CD4-positive, alpha-beta T cell (primary cell): ENCODE data around the gene VN1R5. TPM values are rescaled to one million over a fixed set of nuclear protein-coding genes. Genes with fewer than 3 reads are reported as not detected.

Experiments used
- ATAC-seq: fragments of 200-7000 bp; cut with Tn5 transposase; one replicate; pipeline ENCODE4 v1.10.0; 2022; ENCODE audit warnings: mild to moderate bottlenecking; ENCODE audit not compliant: poor library complexity
- CTCF ChIA-PET: fragments of 350-600 bp; sonication (Branson Sonifier 250); formaldehyde crosslinking; loops from one replicate; lab custom pipeline; 2021; ENCODE audit warnings: antibody characterized with exemption, inconsistent platforms; lab: Charles Lee
- POLR2A ChIA-PET: fragments of 350-600 bp; sonication (Branson Sonifier 250); formaldehyde crosslinking; loops from one replicate; lab custom pipeline; 2021; ENCODE audit warnings: antibody characterized with exemption, inconsistent platforms; lab: Charles Lee
- DNase-seq, 14 experiments: peaks; one replicate each; pipeline ENCODE4 v3.0.0-alpha.2; 2013 to 2020; ENCODE audit warnings: mixed read lengths in 2 of 14
- H3K27ac ChIP-seq, 2 donors: one replicate each; pipeline versions ENCODE4 v1.5.1 to v1.7.0; 2013; ENCODE audit warnings: low read length in 2 of 2, low read depth in 1 of 2, mild to moderate bottlenecking in 1 of 2
- H3K27me3 ChIP-seq, 2 experiments: 1 replicate in 1 of 2; 2 replicates in 1 of 2; pipeline versions ENCODE4 v1.6.1 to v1.7.0; 2013; ENCODE audit warnings: low read length in 2 of 2, control low read depth in 1 of 2, mild to moderate bottlenecking in 1 of 2, moderate library complexity in 1 of 2; ENCODE audit not compliant: insufficient read depth in 2 of 2, control insufficient read depth in 1 of 2
- H3K36me3 ChIP-seq: one replicate; pipeline ENCODE4 v1.6.1; 2013; ENCODE audit warnings: low read length, control low read depth; ENCODE audit not compliant: insufficient read depth
- H3K4me1 ChIP-seq: one replicate; pipeline ENCODE4 v1.6.1; 2013; ENCODE audit warnings: low read length, control low read depth; ENCODE audit not compliant: insufficient read depth
- H3K4me3 ChIP-seq: one replicate; pipeline ENCODE4 v1.5.1; 2013; ENCODE audit warnings: mild to moderate bottlenecking, low read length, moderate library complexity
- H3K9me3 ChIP-seq, 2 experiments: 1 replicate in 1 of 2; 2 replicates in 1 of 2; pipeline versions ENCODE4 v1.6.1 to v1.7.0; 2013; ENCODE audit warnings: low read length in 2 of 2, mild to moderate bottlenecking in 2 of 2, control low read depth in 1 of 2, moderate library complexity in 1 of 2; ENCODE audit not compliant: control insufficient read depth in 1 of 2, insufficient read depth in 1 of 2
- H3K27ac Mint-ChIP-seq: one replicate; pipeline ENCODE4 v1.8.0; 2020; ENCODE audit warnings: mixed read lengths
- H3K27me3 Mint-ChIP-seq: one replicate; pipeline ENCODE4 v1.8.0; 2021; ENCODE audit warnings: mixed read lengths
- H3K36me3 Mint-ChIP-seq: one replicate; pipeline ENCODE4 v1.8.0; 2021; ENCODE audit warnings: low read depth, mixed read lengths
- H3K4me1 Mint-ChIP-seq: one replicate; pipeline ENCODE4 v1.8.0; 2021; ENCODE audit warnings: low read depth, mixed read lengths
- H3K4me3 Mint-ChIP-seq: one replicate; pipeline ENCODE4 v1.8.0; 2020; ENCODE audit warnings: mild to moderate bottlenecking, mixed read lengths
- H3K9me3 Mint-ChIP-seq: one replicate; pipeline ENCODE4 v1.8.0; 2020; ENCODE audit warnings: mixed read lengths
- intact Hi-C, 2 experiments: fragments of 100-400 bp; cut with DNase I in 1 of 2; cut with micrococcal nuclease in 1 of 2; formaldehyde crosslinking; loops; one replicate each; pipeline versions ENCODE4 v1.15.1 to v1.9.0; 2023 to 2025; cut with DNase I, micrococcal nuclease
- total RNA-seq, 174 experiments: library from RNA in 2 of 174; stranded (reverse) in 2 of 174; gene quantifications; one replicate each; pipeline ENCODE4 v1.2.3 and lab custom pipeline; 2021 to 2026
- TF ChIP-seq, protein P1 (sequence below): fragments of 200-600 bp; IDR thresholded peaks from one replicate; pipeline ENCODE4 v1.8.0; 2022; ENCODE audit warnings: antibody characterized with exemption, mild to moderate bottlenecking

Gene VN1R5
- total RNA-seq, 2 experiments from 2014 or later: not detected

DNA sequence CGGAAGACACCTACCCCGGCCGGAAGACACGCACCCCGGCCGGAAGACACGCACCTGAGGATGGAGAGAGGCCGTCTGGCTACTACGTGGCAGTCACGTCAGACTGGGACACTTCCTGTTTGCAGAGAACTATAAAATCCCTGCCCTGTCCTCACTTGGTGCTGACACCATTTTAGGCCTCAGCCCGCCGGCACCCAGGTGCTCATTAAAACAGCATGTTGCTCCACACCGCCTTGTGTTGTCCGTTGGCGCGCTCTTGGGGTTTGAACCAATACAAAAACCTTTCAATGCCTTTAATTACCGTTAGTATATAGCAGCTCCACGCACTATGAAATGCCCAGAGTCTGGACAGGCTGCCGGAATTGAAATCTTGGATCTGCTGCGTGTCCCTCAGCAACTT is 34.7 kb downstream of the VN1R5 start:
- no peaks in the 10 kb centered on the region for H3K36me3 ChIP-seq
- CTCF ChIA-PET: no interaction called here
- no peak overlapping the region for H3K4me3 Mint-ChIP-seq
- intact Hi-C loops: no loop called here
- H3K9me3 ChIP-seq: peaks cover 0 to 25% of the 10 kb centered on the region in 2 experiments
- TF ChIP-seq, protein P1, sequence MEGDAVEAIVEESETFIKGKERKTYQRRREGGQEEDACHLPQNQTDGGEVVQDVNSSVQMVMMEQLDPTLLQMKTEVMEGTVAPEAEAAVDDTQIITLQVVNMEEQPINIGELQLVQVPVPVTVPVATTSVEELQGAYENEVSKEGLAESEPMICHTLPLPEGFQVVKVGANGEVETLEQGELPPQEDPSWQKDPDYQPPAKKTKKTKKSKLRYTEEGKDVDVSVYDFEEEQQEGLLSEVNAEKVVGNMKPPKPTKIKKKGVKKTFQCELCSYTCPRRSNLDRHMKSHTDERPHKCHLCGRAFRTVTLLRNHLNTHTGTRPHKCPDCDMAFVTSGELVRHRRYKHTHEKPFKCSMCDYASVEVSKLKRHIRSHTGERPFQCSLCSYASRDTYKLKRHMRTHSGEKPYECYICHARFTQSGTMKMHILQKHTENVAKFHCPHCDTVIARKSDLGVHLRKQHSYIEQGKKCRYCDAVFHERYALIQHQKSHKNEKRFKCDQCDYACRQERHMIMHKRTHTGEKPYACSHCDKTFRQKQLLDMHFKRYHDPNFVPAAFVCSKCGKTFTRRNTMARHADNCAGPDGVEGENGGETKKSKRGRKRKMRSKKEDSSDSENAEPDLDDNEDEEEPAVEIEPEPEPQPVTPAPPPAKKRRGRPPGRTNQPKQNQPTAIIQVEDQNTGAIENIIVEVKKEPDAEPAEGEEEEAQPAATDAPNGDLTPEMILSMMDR: no peak
- H3K27ac Mint-ChIP-seq: no peak overlapping the region
- no peaks in the 10 kb centered on the region for H3K27me3 ChIP-seq
- H3K36me3 Mint-ChIP-seq: no peaks in the 10 kb centered on the region
- no peak overlapping the region for H3K4me3 ChIP-seq
- H3K27me3 Mint-ChIP-seq: no peaks in the 10 kb centered on the region
- no peak overlapping the region for H3K27ac ChIP-seq
- H3K4me1 Mint-ChIP-seq: no peaks in the 10 kb centered on the region
- no peak for DNase-seq
- H3K9me3 Mint-ChIP-seq: peaks cover 3% of the 10 kb centered on the region
- H3K4me1 ChIP-seq: no peaks in the 10 kb centered on the region
- no peak for ATAC-seq
- POLR2A ChIA-PET: no interaction called here

DNA sequence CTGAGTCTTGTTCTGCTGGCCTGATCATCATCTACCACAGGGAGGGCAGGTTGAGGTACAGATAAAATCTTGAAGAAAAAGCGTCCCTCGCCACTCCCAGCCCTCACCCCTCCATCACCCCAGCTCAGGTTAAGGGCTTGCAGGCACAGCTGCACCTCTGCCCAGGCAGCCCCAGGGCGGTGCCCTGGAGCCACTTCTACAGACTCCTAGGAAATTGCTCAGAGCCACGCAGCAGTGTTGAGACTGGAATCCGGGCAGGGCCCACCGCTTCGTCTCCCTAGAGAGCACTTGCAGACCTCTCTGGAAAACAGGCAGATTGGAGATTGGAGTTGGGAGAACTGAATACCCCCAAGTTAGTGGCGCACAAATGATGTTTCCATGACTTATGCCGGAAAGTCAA is 35.3 kb downstream of the VN1R5 start:
- no peaks in the 10 kb centered on the region for H3K36me3 ChIP-seq
- no peak overlapping the region for H3K27ac Mint-ChIP-seq
- H3K4me3 Mint-ChIP-seq: no peak overlapping the region
- no peak overlapping the region for H3K27ac ChIP-seq
- H3K27me3 ChIP-seq: no peaks in the 10 kb centered on the region
- intact Hi-C loops: no loop called here
- H3K4me1 Mint-ChIP-seq: no peaks in the 10 kb centered on the region
- no peaks in the 10 kb centered on the region for H3K36me3 Mint-ChIP-seq
- DNase-seq (no peak), ATAC-seq (no peak)
- POLR2A ChIA-PET: no interaction called here
- H3K27me3 Mint-ChIP-seq: no peaks in the 10 kb centered on the region
- no peaks in the 10 kb centered on the region for H3K4me1 ChIP-seq
- H3K4me3 ChIP-seq: no peak overlapping the region
- CTCF ChIA-PET: no interaction called here
- TF ChIP-seq, protein P1: no peak
- peaks cover 0 to 22% of the 10 kb centered on the region in 2 experiments for H3K9me3 ChIP-seq
- peaks cover 3% of the 10 kb centered on the region for H3K9me3 Mint-ChIP-seq

- no peak overlapping the region for H3K4me3 Mint-ChIP-seq
- Histone ChIP-seq H3K36me3 (no peaks in the 10 kb centered on the region), H3K27ac (no peak overlapping the region), H3K4me3 (no peak overlapping the region), H3K4me1 (no peaks in the 10 kb centered on the region), H3K9me3 (peaks cover 0 to 15% of the 10 kb centered on the region in 2 experiments), H3K27me3 (no peaks in the 10 kb centered on the region)
- H3K4me1 Mint-ChIP-seq: no peaks in the 10 kb centered on the region
- ATAC-seq: no peak
- H3K27ac Mint-ChIP-seq: no peak overlapping the region
- H3K9me3 Mint-ChIP-seq: peaks cover 3% of the 10 kb centered on the region
- TF ChIP-seq, protein P1: no peak
- POLR2A ChIA-PET: no interaction called here
- intact Hi-C loops: no loop called here
- H3K36me3 Mint-ChIP-seq: no peaks in the 10 kb centered on the region
- CTCF ChIA-PET: no interaction called here
- DNase-seq: no peak
- no peaks in the 10 kb centered on the region for H3K27me3 Mint-ChIP-seq
Observed at GRCh38 chr1:247291833-247292561, 36.1 kb downstream of the VN1R5 start.
